Left renal cortex interstitium (tissue), 4 donors: ENCODE measurements around the gene TXNRD2. TPM values are rescaled to one million over a fixed set of nuclear protein-coding genes. Genes with fewer than 3 reads are reported as not detected.
A peak's percentile ranks its signal among the peaks of the same experiment; 100 is the strongest.

Experiments used
- DNase-seq, 4 donors: peaks; one replicate each; pipeline ENCODE4 v3.0.0-alpha.2; 2013; ENCODE audit warnings: low read depth in 4 of 4, low spot score in 2 of 4, missing footprints in 1 of 4
- polyA plus RNA-seq, 4 donors: library from polyadenylated mRNA; unstranded; fragments of 120-200 nt; gene quantifications; one replicate each; pipeline ENCODE4 v1.2.1, GENCODE V29; 2013; ENCODE audit not compliant: insufficient read length in 4 of 4

Gene TXNRD2
- polyA plus RNA-seq, 4 donors: 23.0 to 35.8 (median 29.3) TPM

- no peak for DNase-seq
Measured at GRCh38 chr22:19852177-19852781, 89.3 kb downstream of the TXNRD2 start.

GRCh38 chr22:19851291-19852176, 90.1 kb downstream of the TXNRD2 start:
- no peak for DNase-seq

GRCh38 chr22:19850763-19851109, 90.9 kb downstream of the TXNRD2 start:
- DNase-seq: no peak

DNA sequence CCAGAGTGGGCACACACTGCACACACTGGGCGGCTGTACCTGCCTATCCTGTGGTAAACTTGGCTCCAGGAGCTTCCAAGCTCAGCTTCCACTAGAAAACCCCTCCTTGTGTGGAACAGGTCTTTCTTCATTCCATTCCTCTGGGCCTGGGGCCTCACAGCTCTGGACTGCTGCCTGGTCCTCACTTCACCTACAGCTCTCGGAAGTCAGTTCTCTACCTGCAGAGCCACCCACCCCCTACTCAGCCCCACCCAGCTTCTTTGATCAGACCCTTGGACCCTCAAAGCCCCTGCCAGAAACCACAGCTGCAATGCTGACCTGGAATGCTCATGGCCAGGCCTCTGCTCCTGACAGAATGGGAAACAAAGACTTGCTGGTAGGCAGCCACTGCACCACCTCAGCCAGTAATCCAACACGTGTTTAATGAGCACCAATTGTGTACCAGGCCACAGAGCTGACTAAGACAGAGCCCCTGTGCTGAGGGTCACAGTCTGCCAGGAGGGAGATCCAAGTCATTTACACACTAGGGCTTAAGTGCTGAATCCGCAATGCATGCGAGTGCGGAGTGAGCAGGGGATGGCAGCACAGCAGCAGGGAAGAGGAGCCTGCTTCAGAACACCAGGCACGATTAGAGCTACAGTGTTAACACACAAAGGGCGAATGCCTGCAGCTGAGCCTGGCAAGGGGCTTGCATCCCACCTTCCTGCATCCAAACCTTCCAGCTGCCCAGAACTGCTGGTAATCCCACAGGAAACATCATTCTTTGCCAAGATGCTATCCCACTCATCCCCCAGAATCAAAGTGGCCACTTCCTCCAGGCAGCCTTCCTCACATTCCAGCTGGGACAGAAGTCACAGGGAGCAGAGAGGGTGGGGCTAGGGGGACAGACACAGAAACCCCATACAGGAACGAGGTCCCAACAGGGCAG, 91.5 kb downstream of the TXNRD2 start:
- peak in 1 of 4 donors; percentile 34 for DNase-seq

GRCh38 chr22:19848298-19849224, 93.1 kb downstream of the TXNRD2 start:
- no peak for DNase-seq

GRCh38 chr22:19847345-19847632, 94.3 kb downstream of the TXNRD2 start:
- no peak for DNase-seq

DNA sequence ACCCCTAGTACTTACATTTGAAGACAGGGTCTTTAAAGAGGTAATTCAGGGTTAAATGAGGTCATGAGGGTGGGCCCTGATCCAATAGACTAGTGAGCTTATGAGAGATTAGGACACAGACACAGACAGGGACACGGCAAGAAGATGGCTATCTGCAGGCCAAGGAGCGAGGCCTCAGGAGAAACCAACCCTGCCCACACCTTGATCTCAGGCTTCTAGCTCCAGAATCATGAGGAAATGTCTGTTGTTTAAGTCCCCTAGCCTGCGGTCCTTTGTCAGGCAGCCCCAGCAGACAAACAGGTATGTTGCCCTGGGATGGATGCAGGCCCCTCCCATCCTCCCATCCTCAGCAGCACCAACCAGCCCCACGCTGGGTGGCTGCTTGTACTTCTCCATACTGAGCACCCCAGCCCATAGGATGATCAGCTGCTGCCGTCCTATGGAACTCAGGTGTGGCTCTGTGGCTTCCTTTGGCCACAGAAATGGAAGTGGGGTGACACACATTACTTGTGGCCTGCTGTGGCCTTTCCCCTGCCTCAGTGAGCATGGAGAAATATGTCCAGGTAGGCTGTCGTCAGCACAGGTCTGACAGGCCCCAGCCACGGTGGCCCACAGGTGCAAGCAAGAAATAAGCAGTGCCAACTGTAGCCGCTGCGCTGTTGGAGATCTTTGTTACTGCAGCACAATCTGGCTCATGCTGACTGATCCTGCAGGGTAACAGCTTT, 94.8 kb downstream of the TXNRD2 start:
- no peak for DNase-seq

DNA sequence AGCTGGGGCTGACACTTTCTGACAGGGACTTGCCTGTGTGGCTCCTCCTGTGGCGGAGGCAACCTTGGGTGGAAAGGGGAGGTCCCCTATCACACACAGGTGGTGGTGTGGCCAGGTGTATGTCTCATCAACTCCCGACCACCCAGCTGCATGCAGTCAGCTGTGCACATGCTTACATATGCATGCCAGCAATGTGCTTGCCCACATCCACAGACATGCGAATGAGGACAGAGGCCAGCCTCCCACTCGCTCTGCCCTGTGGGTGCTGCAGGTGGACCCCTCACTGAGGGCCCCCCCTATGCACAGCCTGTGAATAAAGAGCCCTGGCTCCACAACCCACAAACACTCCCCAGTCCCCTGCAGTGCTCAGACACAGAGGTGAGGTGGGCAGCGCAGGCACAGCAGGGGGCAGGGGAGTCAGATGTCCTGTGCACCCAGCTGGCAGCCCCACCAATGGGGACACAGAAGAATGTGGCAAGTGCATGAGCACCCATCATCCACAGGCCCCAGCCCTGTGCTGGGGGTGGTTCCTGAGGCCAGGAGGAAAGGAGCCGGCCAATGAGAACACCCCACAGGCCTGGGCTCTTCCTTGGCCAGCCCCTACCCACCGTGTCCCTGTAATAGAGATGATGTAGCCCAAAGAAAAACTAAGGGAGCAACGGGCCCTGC, 96.4 kb downstream of the TXNRD2 start:
- no peak for DNase-seq

GRCh38 chr22:19844377-19845053, 97.1 kb downstream of the TXNRD2 start:
- DNase-seq: no peak

- no peak for DNase-seq
Measured at GRCh38 chr22:19843857-19844376, 97.7 kb downstream of the TXNRD2 start.

DNA sequence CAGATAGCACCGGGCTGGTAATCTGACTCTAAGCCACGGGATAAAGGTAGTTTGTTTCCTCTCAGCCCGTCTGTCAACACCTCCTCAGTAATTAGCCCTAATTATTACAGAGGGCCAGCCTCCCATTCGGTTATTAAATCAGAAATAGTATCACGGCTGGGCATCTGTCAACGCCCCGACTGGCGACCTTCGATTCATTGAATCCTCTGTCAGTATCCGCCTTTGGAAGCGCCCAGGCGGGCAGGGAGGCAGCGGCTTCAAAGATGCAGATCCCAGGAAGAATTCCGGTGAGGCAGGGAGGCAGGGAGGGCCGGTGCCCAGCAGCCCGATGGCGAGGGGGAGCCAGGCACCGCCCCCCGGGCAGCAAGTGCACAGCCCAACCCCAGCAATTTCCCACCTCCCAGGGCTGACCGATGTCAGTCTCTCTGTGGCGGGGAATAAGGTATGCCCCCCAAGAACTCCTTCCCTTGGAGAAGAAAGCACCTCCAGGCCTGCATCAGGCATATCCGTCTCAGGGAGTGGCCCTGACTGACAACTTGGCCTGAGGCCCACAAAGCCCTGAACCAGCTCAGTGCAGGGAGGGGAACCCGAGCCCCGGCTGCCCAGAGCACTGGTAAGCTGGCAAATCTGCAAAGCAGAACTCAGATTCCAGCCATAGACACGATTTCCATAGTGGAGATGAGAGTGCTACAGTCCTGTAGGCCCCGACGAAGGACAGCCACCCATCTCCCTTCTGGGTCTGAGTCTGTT, 98.3 kb downstream of the TXNRD2 start:
- no peak for DNase-seq

- no peak for DNase-seq
Measured at GRCh38 chr22:19842393-19843106, 99.1 kb downstream of the TXNRD2 start.

DNA sequence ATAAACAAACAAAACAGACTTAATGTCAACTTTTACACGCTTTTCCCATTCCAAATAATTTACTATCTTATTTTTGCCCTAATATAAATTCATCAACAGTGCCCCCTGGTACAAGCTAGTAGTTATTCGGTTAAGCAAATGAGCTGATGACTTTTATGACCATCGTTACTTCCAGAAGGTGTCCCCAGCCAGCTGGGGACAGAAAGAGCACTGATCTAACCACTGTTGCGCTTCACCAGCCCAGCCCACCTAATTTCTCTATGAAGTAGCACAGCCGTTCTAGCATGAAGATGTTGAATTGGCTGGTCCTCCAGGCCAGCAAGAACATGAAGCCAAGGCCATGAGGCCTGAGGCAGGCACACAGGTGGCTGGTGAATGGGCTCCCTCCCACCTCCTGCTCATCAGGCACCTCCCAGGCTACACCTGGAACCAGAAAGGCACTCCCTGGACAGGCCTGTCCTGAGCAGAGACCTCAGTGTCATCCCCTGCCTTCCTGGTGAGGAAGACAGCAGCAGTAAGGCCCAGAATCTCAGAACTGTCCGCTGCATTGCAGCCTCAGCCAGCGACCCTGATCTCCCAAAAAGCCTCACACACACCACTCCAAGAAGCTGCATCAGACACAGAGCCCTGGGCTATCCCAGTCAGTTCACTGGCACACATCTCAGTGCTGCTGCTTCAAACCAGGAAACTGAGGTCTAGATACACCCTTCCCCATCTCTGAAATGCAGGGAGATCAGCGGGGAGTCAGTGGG, 99.8 kb downstream of the TXNRD2 start:
- DNase-seq: no peak

GRCh38 chr22:19840955-19841640, 100.5 kb downstream of the TXNRD2 start:
- DNase-seq: no peak

- DNase-seq: no peak
Measured at GRCh38 chr22:19840059-19840458, 101.6 kb downstream of the TXNRD2 start.

DNA sequence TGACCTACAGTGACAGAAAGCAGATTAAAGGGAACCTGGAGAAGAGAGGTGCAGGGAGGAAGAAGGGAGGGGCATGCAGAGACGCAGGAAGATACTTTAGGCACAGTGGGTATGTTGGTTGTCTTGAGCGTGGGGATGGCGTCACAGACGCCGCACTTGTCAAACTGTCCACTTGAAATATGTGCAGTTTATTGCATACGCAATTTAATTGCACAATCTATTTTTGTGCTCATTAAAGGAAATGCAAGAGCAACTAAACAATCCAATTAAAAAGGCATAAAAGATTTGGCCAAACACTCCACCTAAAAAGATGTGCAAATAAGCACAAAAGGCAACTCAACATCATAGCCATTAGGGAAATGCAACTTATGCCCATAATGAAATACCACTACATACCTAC, 103.7 kb downstream of the TXNRD2 start:
- DNase-seq: no peak
